CD4-positive, alpha-beta T cell treated with Interleukin-21 for 1 hour (primary cell): Measurements from ENCODE around the gene SPATA45.

ENCODE experiments used
- DNase-seq: peaks from one replicate; pipeline ENCODE4 v3.0.0-alpha.2; 2020

SPATA45 gene

GRCh38 chr1:212827831-212828278, 19.6 kb downstream of the SPATA45 start:
- no peak for DNase-seq

DNA sequence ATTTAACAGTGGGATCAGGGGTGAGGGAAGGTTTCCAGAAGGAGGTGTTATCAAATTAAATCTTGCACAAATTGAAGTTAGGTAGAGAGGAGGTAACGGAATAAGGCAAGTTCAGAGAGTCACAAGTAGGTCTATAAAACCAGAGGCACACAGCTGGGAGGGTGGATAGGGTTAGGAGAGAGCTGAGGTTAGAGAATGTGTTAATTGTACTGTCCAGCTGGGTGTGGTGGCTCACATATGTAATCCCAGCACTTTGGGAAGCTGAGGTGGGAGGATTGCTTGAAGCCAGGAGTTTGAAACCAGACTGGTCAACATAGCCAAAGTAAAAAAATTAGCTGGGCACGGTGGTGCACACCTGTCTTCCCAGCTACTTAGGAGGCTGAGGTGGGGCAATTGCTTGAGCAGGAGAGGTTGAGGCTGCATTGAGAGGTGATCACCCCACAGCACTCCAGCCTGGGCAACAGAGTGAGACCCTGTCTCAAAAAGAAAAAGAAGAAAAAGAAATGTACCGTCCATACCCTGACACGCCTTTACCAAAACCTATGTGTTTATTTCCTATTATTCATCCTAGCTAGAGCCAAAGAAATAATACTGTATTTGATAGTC, 20.2 kb downstream of the SPATA45 start:
- DNase-seq, result no peak

GRCh38 chr1:212825798-212826452, 21.5 kb downstream of the SPATA45 start:
- no peak for DNase-seq

DNA sequence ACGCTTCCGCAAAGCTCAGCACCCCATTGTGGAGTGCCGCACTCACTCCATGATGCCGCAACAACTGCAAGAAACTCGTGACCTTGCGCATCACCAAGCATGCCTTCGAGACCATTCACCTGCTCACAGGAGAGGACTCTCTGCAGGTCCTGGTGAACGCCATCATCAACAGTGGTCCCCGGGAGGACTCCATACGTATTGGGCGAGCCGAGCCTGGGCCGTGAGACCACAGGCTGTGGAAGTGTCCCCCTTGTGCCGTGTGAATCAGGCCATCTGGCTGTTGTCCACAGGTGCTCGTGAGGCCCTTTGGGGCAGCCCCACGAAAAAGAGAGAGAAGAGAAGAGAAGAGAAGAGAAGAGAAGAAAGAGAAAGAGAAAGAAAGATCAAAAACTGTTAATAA, 23.2 kb downstream of the SPATA45 start:
- no peak for DNase-seq

DNA sequence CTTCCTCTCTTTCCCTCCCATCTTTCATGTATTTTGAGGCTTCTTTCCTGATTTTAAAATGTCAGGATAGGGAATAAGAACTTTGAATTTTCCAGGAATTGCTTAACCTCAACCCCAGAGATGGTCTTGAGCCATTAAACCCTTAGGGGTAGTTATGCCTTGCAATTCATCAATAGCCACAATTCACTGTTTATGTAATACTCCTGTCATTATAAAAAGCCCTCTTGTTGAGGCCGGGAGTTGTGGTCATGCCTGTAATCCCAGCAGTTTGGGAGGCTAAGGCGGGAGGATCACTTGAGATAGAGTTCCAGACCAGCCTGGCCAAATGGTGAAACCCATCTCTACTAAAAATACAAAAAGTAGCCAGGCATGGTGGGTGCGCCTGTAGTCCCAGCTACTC, 24.5 kb downstream of the SPATA45 start:
- no peak for DNase-seq

- DNase-seq, result no peak
These were observed 26.5 kb downstream of the SPATA45 start for GRCh38 chr1:212820969-212821368.

- DNase-seq, result no peak
These were observed 27.7 kb downstream of the SPATA45 start for GRCh38 chr1:212819726-212820125.

GRCh38 chr1:212816567-212817278, 30.7 kb downstream of the SPATA45 start:
- no peak for DNase-seq

DNA sequence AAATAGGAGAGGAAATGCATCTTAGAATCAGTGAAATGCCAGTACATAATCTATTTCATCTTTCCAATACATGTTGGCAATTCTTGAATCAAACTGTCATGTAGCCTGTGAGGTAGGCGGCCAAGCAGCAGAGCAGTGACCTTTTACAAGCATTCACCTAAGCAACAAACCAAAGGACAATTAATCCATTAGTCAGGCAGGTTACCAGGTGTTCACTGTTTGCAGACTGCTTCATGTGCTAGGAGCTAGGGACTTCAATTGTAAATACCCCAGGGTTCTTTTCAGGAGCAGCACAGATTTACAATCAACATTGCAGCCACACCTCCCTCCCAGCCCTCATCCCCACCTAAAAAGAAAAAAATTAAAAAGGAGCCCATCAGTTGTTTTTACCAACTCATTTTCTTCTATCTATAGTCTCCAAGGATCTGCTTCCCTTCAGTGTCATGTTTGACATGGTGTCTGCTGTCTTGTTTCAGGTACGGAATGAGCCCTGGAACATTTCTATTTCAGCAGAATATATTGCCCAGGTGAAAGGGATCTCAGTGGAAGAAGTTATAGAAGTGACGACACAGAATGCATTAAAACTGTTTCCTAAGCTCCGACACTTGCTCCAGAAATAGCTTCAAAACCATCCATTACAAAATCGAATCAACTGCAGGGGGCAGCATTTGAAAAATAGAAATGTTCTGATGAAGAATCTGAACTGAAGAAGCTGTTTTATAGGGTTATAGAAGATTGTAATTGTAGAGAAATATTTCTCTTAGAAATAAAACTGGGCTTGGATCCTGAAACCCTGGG, 32.7 kb downstream of the SPATA45 start:
- peak; percentile 18 for DNase-seq

GRCh38 chr1:212805767-212806166, 41.7 kb downstream of the SPATA45 start:
- DNase-seq, result no peak

GRCh38 chr1:212797681-212798080, 49.8 kb downstream of the SPATA45 start:
- DNase-seq, result no peak

GRCh38 chr1:212794561-212795014, 52.9 kb downstream of the SPATA45 start:
- DNase-seq, result peak; percentile 39

- no peak for DNase-seq
These were observed 55.0 kb downstream of the SPATA45 start for GRCh38 chr1:212792396-212792908.

GRCh38 chr1:212791676-212792395, 55.6 kb downstream of the SPATA45 start, which contains the start of the genes NSL1 and TATDN3:
NSL1 (minus strand) TSS chr1:212791777; CDS start chr1:212791763, 14 bp downstream.
TATDN3 (plus strand) TSS chr1:212791894; CDS start chr1:212791922, 28 bp downstream.
- peak; percentile 95 for DNase-seq

GRCh38 chr1:212791261-212791675, 56.2 kb downstream of the SPATA45 start:
- DNase-seq, result no peak

DNA sequence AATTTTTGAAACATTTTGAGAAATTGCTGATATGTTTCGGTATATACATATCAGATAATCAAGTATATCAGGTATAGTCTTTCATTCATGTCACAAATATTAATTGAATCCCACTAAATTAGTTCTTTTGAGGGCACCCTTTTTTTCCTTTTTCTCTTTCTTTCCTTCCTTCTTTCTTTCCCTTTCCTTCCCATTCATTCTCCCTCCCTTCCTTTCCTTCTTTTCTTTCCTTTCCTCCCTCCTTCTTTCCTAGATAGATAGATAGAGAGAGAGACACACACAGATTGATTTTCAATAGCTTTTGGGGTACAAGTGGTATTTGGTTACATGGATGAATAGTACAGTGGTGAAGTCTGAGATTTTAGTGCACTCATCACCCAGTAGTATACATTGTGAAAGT, 61.6 kb downstream of the SPATA45 start:
- DNase-seq, result no peak

- DNase-seq, result no peak
These were observed 63.5 kb downstream of the SPATA45 start for GRCh38 chr1:212783976-212784375.

- DNase-seq, result peak; percentile 40
These were observed 64.9 kb downstream of the SPATA45 start for GRCh38 chr1:212782422-212783154.

GRCh38 chr1:212781225-212781624, 66.2 kb downstream of the SPATA45 start:
- no peak for DNase-seq

DNA sequence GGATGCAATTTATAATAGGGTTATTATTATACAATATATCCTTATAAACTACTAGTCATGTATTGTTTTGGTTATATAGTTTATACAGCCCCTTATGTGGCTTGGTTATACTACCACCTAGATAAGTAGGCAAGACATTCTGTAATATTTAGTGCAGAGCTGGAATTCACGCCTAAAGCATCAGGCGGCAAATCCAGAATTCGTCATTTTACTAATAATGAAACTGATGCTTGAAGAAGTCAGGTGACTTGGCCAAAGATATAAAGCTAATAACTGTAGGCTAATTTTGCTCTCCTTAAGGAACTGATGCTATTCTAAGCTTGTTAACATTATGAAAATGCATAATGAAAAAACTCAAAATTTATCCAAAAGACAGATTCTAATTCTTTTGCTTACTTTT, 66.7 kb downstream of the SPATA45 start:
- no peak for DNase-seq
